SK-N-SH (cell line): ENCODE measurements around the gene BCAR1.

Experiments
- CTCF ChIP-seq: fragments of 200-600 bp; sonication (generic); IDR thresholded peaks from 2 replicates; pipeline ENCODE4 v1.6.1; 2017; ENCODE audit warnings: antibody characterized with exemption, mild to moderate bottlenecking, moderate library complexity
- ELF1 ChIP-seq: IDR thresholded peaks from 2 replicates; pipeline ENCODE4 v1.4.0; 2012
- EZH2phosphoT487 ChIP-seq: fragments of 200-600 bp; sonication (generic); IDR thresholded peaks from 2 replicates; pipeline ENCODE4 v1.6.1; 2017; ENCODE audit warnings: low read depth, mixed run types, mild to moderate bottlenecking, antibody characterized with exemption, moderate library complexity, borderline replicate concordance
- IRF3 ChIP-seq: fragments of 150-350 bp; IDR thresholded peaks from 2 replicates; pipeline ENCODE4 v1.6.1; 2016; ENCODE audit warnings: mild to moderate bottlenecking, low read depth, low read length
- JUND ChIP-seq: IDR thresholded peaks from 2 replicates; pipeline ENCODE4 v1.4.0; 2012
- MAX ChIP-seq: IDR thresholded peaks from 2 replicates; pipeline ENCODE4 v1.4.0; 2012; ENCODE audit warnings: low read depth
- NFIC ChIP-seq: IDR thresholded peaks from 2 replicates; pipeline ENCODE4 v1.4.0; 2012; ENCODE audit warnings: borderline replicate concordance
- NRF1 ChIP-seq: IDR thresholded peaks from 2 replicates; pipeline ENCODE4 v1.6.1; 2012; ENCODE audit warnings: low read depth, mild to moderate bottlenecking, low read length
- POLR2AphosphoS5 ChIP-seq: IDR thresholded peaks from 2 replicates; pipeline ENCODE4 v1.6.1; 2012; ENCODE audit warnings: low read depth, low read length
- RCOR1 ChIP-seq: fragments of 150-350 bp; IDR thresholded peaks from 2 replicates; pipeline ENCODE4 v1.6.1; 2017; ENCODE audit warnings: antibody characterized with exemption, low read length
- RFX5 ChIP-seq: IDR thresholded peaks from 2 replicates; pipeline ENCODE4 v1.6.1; 2012; ENCODE audit warnings: mild to moderate bottlenecking, improper control_type of control experiment, low read length
- TAF1 ChIP-seq: IDR thresholded peaks from 2 replicates; pipeline ENCODE4 v1.6.1; 2012; ENCODE audit warnings: low read depth, mild to moderate bottlenecking, low read length, moderate library complexity, borderline replicate concordance
- YY1 ChIP-seq: IDR thresholded peaks from 2 replicates; pipeline ENCODE4 v1.4.0; 2012; ENCODE audit warnings: low read depth, mild to moderate bottlenecking
- TF ChIP-seq, protein P1 (sequence below): IDR thresholded peaks from 2 replicates; pipeline ENCODE4 v1.6.1; 2012; ENCODE audit warnings: mild to moderate bottlenecking, low read depth, low read length, moderate library complexity

GRCh38 chr16:75206749-75207451 lies 44.5 kb downstream of the BCAR1 start, which contains the start of gene CTRB2:
- TF ChIP-seq, protein P1, sequence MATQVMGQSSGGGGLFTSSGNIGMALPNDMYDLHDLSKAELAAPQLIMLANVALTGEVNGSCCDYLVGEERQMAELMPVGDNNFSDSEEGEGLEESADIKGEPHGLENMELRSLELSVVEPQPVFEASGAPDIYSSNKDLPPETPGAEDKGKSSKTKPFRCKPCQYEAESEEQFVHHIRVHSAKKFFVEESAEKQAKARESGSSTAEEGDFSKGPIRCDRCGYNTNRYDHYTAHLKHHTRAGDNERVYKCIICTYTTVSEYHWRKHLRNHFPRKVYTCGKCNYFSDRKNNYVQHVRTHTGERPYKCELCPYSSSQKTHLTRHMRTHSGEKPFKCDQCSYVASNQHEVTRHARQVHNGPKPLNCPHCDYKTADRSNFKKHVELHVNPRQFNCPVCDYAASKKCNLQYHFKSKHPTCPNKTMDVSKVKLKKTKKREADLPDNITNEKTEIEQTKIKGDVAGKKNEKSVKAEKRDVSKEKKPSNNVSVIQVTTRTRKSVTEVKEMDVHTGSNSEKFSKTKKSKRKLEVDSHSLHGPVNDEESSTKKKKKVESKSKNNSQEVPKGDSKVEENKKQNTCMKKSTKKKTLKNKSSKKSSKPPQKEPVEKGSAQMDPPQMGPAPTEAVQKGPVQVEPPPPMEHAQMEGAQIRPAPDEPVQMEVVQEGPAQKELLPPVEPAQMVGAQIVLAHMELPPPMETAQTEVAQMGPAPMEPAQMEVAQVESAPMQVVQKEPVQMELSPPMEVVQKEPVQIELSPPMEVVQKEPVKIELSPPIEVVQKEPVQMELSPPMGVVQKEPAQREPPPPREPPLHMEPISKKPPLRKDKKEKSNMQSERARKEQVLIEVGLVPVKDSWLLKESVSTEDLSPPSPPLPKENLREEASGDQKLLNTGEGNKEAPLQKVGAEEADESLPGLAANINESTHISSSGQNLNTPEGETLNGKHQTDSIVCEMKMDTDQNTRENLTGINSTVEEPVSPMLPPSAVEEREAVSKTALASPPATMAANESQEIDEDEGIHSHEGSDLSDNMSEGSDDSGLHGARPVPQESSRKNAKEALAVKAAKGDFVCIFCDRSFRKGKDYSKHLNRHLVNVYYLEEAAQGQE = no peak
- TF ChIP-seq CTCF (no peak), JUND (no peak), NRF1 (no peak), IRF3 (no peak), MAX (no peak), ELF1 (no peak), EZH2phosphoT487 (no peak), RFX5 (no peak), POLR2AphosphoS5 (no peak), YY1 (no peak), NFIC (no peak), TAF1 (no peak), RCOR1 (no peak)
